Activated B cell treated with CpG ODN at 0.5 μM for 24 hours (primary cell): ENCODE data around the gene CCSER2. TPM values are rescaled to one million over a fixed set of nuclear protein-coding genes. Genes with fewer than 3 reads are reported as not detected.

ENCODE experiments used
- ATAC-seq: fragments of 200-7000 bp; cut with Tn5 transposase; one replicate; pipeline ENCODE4 v1.10.0; 2021; ENCODE audit warnings: low read depth, mild to moderate bottlenecking, moderate library complexity
- CTCF ChIA-PET: fragments of 350-600 bp; sonication (Branson Sonifier 250); formaldehyde crosslinking; loops from one replicate; lab custom pipeline; 2021; ENCODE audit warnings: antibody characterized with exemption; lab: Charles Lee
- POLR2A ChIA-PET: fragments of 350-600 bp; sonication (Branson Sonifier 250); formaldehyde crosslinking; loops from one replicate; lab custom pipeline; 2021; ENCODE audit warnings: antibody characterized with exemption; lab: Charles Lee
- DNase-seq: peaks from one replicate; pipeline ENCODE4 v3.0.0; 2022
- H3K27ac Mint-ChIP-seq: one replicate; pipeline ENCODE4 v1.8.0; 2020; ENCODE audit warnings: mixed read lengths
- H3K27me3 Mint-ChIP-seq: one replicate; pipeline ENCODE4 v1.8.0; 2021; ENCODE audit warnings: mixed read lengths
- H3K36me3 Mint-ChIP-seq: one replicate; pipeline ENCODE4 v1.8.0; 2021; ENCODE audit warnings: low read depth, mixed read lengths
- H3K4me1 Mint-ChIP-seq: one replicate; pipeline ENCODE4 v1.8.0; 2021; ENCODE audit warnings: mixed read lengths
- H3K4me3 Mint-ChIP-seq: one replicate; pipeline ENCODE4 v1.8.0; 2020; ENCODE audit warnings: mild to moderate bottlenecking, mixed read lengths
- H3K9me3 Mint-ChIP-seq: one replicate; pipeline ENCODE4 v1.8.0; 2020; ENCODE audit warnings: mixed read lengths
- intact Hi-C: fragments of 100-400 bp; cut with micrococcal nuclease; formaldehyde crosslinking; loops from one replicate; pipeline ENCODE4 v1.15.1; 2024
- total RNA-seq: library from RNA; stranded (reverse); gene quantifications from 2 replicates; pipeline ENCODE4 v1.2.3, GENCODE V29; 2022
- TF ChIP-seq, protein P1 (sequence below): fragments of 200-600 bp; IDR thresholded peaks from one replicate; pipeline ENCODE4 v1.8.0; 2022; ENCODE audit warnings: antibody characterized with exemption, mild to moderate bottlenecking

CCSER2 gene
- total RNA-seq, 1 donor from 2014 or later = 57.1 TPM

DNA sequence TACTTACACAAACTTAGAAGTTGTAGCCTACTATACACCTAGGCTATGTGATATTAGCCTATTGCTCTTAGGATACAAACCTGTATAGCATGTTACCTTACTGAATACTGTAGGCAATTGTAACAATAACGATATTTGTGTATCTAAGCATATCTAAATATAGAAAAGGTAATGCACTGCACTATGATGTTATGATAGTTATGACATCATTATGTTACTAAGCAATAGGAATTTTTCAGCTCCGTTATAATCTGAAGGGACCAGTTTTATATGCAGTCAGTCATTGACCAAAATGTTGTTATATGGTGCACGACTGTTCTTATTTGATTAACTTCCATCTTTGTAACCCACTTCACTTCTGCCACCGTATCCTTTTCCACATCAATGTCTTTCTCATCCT, 62.0 kb downstream of the CCSER2 start:
- intact Hi-C loops = no loop called here
- ATAC-seq = no peak
- Mint-ChIP-seq H3K4me3 (no peak overlapping the region), H3K4me1 (no peaks in the 10 kb centered on the region), H3K9me3 (no peaks in the 10 kb centered on the region), H3K27ac (no peak overlapping the region), H3K36me3 (peaks cover 29% of the 10 kb centered on the region), H3K27me3 (no peaks in the 10 kb centered on the region)
- ChIA-PET CTCF (no interaction called here), POLR2A (no interaction called here)
- DNase-seq = no peak
- TF ChIP-seq, protein P1, sequence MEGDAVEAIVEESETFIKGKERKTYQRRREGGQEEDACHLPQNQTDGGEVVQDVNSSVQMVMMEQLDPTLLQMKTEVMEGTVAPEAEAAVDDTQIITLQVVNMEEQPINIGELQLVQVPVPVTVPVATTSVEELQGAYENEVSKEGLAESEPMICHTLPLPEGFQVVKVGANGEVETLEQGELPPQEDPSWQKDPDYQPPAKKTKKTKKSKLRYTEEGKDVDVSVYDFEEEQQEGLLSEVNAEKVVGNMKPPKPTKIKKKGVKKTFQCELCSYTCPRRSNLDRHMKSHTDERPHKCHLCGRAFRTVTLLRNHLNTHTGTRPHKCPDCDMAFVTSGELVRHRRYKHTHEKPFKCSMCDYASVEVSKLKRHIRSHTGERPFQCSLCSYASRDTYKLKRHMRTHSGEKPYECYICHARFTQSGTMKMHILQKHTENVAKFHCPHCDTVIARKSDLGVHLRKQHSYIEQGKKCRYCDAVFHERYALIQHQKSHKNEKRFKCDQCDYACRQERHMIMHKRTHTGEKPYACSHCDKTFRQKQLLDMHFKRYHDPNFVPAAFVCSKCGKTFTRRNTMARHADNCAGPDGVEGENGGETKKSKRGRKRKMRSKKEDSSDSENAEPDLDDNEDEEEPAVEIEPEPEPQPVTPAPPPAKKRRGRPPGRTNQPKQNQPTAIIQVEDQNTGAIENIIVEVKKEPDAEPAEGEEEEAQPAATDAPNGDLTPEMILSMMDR = no peak

DNA sequence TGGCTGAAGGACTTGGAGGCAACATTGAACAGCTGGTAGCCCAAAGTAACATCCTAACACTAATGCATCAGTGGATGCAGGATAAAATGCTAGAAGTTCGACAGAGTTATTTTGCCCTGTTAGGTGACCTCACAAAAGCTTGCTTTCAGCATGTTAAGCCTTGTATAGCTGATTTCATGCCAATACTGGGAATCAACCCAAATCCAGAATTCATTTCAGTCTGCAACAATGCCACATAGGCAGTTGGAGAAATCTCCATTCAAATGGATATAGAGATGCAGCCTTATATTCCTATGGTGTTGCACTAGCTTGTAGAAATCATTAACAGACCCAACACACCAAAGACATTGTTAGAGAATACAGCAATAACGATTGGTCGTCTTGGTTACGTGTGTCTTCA, 62.9 kb downstream of the CCSER2 start:
- TF ChIP-seq, protein P1 = no peak
- H3K36me3 Mint-ChIP-seq = peaks cover 25% of the 10 kb centered on the region
- H3K27me3 Mint-ChIP-seq = no peaks in the 10 kb centered on the region
- H3K9me3 Mint-ChIP-seq = no peaks in the 10 kb centered on the region
- no peak overlapping the region for H3K4me3 Mint-ChIP-seq
- no peak for DNase-seq
- no peak overlapping the region for H3K27ac Mint-ChIP-seq
- no peaks in the 10 kb centered on the region for H3K4me1 Mint-ChIP-seq
- CTCF ChIA-PET = no interaction called here
- no peak for ATAC-seq
- intact Hi-C loops = no loop called here
- POLR2A ChIA-PET = no interaction called here

- Mint-ChIP-seq H3K36me3 (peaks cover 25% of the 10 kb centered on the region), H3K4me1 (no peaks in the 10 kb centered on the region), H3K27me3 (no peaks in the 10 kb centered on the region), H3K9me3 (no peaks in the 10 kb centered on the region), H3K4me3 (no peak overlapping the region), H3K27ac (no peak overlapping the region)
- CTCF ChIA-PET = no interaction called here
- intact Hi-C loops = no loop called here
- no peak for DNase-seq
- no peak for ATAC-seq
- POLR2A ChIA-PET = interaction anchor here (0.6 kb wide), 1 partner anchor 1534 kb away, joined by 6 read pairs; no protein-coding TSS in a partner anchor
- TF ChIP-seq, protein P1 = no peak
These were observed 63.8 kb downstream of the CCSER2 start for GRCh38 chr10:84392181-84392580.

DNA sequence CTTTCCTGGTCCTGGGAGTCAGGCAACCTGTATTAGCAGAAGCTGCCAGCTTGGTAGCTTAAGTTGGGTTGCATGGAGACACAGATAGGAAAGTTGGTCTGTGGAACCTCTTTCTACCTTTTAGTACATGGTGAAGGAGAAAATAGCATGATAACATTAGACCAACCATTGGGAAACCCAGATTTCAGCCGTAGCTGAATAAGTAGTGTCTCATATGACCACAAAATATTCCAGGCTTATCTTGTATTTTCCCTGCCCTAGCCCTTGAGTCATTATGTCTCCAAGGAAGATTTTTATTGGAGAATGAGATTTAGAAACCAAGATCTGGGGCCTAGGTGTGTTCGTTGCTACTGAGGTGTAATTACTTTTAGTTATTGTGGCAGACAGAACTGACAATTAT, 67.2 kb downstream of the CCSER2 start:
- ATAC-seq = no peak
- H3K4me1 Mint-ChIP-seq = peaks cover 6% of the 10 kb centered on the region
- intact Hi-C loops = no loop called here
- H3K27ac Mint-ChIP-seq = no peak overlapping the region
- POLR2A ChIA-PET = no interaction called here
- DNase-seq = no peak
- H3K36me3 Mint-ChIP-seq = peaks cover 21% of the 10 kb centered on the region
- peaks cover 5% of the 10 kb centered on the region for H3K9me3 Mint-ChIP-seq
- no peak overlapping the region for H3K4me3 Mint-ChIP-seq
- CTCF ChIA-PET = no interaction called here
- H3K27me3 Mint-ChIP-seq = no peaks in the 10 kb centered on the region
- TF ChIP-seq, protein P1 = no peak

DNA sequence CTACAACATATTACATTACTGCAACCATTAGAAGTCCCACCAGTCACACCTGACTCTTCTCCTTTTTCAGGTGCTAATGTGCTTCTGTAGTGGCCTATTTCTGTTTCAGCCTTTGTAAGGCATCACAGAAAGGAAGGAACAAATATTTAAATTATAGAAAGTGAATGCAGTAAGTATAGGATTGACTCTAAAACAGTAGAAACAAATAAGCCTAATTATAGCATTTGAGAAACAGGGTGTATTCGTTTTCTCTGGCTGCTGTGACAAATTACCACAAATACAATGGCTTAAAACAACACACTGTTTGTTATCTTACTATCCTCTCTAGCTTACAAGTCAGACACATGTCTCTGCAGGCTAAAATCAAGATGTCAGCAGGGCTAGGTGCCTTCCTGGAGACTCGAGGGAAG, 69.4 kb downstream of the CCSER2 start:
- no peaks in the 10 kb centered on the region for H3K27me3 Mint-ChIP-seq

More for the DNA sequence above, 69.4 kb downstream of the CCSER2 start:
- no peak overlapping the region for H3K27ac Mint-ChIP-seq
- peaks cover 6% of the 10 kb centered on the region for H3K4me1 Mint-ChIP-seq
- no peak overlapping the region for H3K4me3 Mint-ChIP-seq
- peaks cover 16% of the 10 kb centered on the region for H3K36me3 Mint-ChIP-seq
- DNase-seq (no peak), ATAC-seq (no peak)
- ChIA-PET POLR2A (no interaction called here), CTCF (no interaction called here)
- TF ChIP-seq, protein P1 = no peak
- intact Hi-C loops = no loop called here
- H3K9me3 Mint-ChIP-seq = peaks cover 5% of the 10 kb centered on the region
